Transverse colon (tissue), 4 donors: ENCODE data around the gene SMIM20.

ENCODE experiments used
- POLR2AphosphoS5 ChIP-seq, 3 donors: sonication (generic); formaldehyde crosslinking; IDR thresholded peaks; one replicate each; pipeline ENCODE4 v1.6.1; 2016; ENCODE audit warnings: antibody characterized with exemption in 3 of 3
- TF ChIP-seq, protein P1 (sequence below), 5 experiments: fragments of 200-600 bp in 3 of 5; fragments of 450-650 bp in 2 of 5; sonication (generic) in 3 of 5; IDR thresholded peaks; 1 replicate in 2 of 5; 2 replicates in 3 of 5; pipeline ENCODE4 v1.5.1; 2016 to 2017; ENCODE audit warnings: antibody characterized with exemption in 5 of 5, inconsistent platforms in 3 of 5, mild to moderate bottlenecking in 2 of 5, moderate library complexity in 1 of 5

GRCh38 chr4:25904748-25905082 is 9.3 kb upstream of the SMIM20 start:
- TF ChIP-seq, protein P1, sequence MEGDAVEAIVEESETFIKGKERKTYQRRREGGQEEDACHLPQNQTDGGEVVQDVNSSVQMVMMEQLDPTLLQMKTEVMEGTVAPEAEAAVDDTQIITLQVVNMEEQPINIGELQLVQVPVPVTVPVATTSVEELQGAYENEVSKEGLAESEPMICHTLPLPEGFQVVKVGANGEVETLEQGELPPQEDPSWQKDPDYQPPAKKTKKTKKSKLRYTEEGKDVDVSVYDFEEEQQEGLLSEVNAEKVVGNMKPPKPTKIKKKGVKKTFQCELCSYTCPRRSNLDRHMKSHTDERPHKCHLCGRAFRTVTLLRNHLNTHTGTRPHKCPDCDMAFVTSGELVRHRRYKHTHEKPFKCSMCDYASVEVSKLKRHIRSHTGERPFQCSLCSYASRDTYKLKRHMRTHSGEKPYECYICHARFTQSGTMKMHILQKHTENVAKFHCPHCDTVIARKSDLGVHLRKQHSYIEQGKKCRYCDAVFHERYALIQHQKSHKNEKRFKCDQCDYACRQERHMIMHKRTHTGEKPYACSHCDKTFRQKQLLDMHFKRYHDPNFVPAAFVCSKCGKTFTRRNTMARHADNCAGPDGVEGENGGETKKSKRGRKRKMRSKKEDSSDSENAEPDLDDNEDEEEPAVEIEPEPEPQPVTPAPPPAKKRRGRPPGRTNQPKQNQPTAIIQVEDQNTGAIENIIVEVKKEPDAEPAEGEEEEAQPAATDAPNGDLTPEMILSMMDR (IDR thresholded peaks at IDR 0.05), result no peak
- no peak for TF ChIP-seq POLR2AphosphoS5 (IDR thresholded peaks at IDR 0.05)
